Activated naive CD4-positive, alpha-beta T cell treated with anti-CD3 and anti-CD28 coated beads, Interleukin-2, amount 10 ng/mL, durations not matched to agents 5 hours and 36 hours (primary cell): ENCODE measurements around the gene ITIH3. TPM values are rescaled to one million over a fixed set of nuclear protein-coding genes. Genes with fewer than 3 reads are reported as not detected.

ENCODE experiments used
- microRNA-seq: library from miRNA; unstranded; fragments of <30 nt; microRNA quantifications from one replicate; pipeline ENCODE4 v1.2.0, GENCODE V29; 2022; ENCODE audit warnings: borderline microRNAs expressed, borderline replicate concordance
- total RNA-seq, 2 experiments: library from RNA; stranded (reverse); gene quantifications; one replicate each; pipeline ENCODE4 v1.2.3, GENCODE V29; 2021

The ITIH3 gene, protein sequence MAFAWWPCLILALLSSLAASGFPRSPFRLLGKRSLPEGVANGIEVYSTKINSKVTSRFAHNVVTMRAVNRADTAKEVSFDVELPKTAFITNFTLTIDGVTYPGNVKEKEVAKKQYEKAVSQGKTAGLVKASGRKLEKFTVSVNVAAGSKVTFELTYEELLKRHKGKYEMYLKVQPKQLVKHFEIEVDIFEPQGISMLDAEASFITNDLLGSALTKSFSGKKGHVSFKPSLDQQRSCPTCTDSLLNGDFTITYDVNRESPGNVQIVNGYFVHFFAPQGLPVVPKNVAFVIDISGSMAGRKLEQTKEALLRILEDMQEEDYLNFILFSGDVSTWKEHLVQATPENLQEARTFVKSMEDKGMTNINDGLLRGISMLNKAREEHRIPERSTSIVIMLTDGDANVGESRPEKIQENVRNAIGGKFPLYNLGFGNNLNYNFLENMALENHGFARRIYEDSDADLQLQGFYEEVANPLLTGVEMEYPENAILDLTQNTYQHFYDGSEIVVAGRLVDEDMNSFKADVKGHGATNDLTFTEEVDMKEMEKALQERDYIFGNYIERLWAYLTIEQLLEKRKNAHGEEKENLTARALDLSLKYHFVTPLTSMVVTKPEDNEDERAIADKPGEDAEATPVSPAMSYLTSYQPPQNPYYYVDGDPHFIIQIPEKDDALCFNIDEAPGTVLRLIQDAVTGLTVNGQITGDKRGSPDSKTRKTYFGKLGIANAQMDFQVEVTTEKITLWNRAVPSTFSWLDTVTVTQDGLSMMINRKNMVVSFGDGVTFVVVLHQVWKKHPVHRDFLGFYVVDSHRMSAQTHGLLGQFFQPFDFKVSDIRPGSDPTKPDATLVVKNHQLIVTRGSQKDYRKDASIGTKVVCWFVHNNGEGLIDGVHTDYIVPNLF
- total RNA-seq: not detected

DNA sequence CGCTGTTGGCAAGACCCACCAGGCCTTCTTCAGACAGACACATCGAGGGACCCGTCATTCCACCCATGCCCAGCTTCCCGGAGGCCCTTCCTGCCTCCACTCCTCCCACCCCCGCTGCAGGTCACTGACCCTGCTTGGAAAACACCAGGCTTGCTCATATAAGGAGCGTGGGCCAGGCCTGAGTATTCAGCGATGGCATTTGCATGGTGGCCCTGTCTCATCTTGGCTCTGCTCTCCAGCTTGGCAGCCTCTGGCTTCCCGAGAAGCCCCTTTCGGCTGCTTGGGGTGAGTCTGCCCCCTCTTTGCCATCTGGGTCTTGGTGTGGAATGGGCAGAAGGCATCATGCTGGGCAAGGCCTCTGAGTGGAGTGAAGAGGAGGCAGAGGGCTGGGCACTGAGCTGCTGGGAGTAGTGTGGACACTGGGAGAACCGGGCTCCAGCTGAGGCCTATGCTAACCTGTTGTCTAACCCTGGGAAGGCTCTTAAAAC is at the start of gene ITIH3:
TSS of gene ITIH3 (plus strand) at position 185 of the 488 bp plus-strand sequence. CDS start at position 193, 8 bp downstream.

DNA sequence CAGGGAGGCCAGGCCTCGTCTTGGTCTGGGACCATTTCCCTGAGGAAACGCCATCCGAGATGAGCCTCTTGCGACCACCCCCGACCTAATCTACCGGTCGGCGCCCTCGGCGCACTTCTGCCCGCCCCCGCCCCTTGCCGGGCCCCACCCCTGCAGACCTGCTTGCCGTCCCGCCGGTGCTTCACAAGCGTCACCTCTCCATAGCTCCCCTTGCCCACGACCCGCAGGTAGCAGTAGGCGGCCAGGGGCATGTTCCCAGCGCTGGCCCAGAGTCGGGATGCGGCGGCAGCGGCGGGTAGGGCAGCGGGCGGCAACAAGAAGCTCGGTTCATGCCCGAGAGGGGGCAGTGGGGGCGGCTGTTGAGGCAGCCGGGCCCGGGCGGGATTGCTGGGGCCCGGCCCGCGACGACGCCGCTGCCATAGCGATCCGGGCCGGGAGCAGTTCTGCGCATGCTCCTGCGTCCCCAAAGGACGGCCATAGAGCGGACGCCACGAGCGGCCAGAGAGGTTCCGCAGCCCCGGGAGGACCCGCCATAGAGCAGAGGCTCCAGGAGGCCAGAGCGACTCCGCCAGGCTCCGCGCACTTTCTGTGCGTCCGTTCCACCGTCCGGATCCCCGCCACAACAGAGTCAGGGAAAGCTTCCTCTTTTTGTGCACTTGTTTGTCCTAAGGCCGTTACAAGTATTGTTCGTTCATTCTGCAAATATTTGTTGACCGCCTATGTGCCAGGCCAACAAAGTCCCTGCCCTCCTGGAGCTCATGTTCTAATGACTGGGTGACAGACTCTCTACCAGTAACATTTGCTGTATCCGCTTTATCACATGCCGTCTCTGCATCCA is 23.9 kb upstream of the ITIH3 start, which contains the start of gene NEK4:
TSS of gene NEK4 (minus strand) at position 445 of the 838 bp plus-strand sequence. CDS start at position 251, 194 bp downstream.

DNA sequence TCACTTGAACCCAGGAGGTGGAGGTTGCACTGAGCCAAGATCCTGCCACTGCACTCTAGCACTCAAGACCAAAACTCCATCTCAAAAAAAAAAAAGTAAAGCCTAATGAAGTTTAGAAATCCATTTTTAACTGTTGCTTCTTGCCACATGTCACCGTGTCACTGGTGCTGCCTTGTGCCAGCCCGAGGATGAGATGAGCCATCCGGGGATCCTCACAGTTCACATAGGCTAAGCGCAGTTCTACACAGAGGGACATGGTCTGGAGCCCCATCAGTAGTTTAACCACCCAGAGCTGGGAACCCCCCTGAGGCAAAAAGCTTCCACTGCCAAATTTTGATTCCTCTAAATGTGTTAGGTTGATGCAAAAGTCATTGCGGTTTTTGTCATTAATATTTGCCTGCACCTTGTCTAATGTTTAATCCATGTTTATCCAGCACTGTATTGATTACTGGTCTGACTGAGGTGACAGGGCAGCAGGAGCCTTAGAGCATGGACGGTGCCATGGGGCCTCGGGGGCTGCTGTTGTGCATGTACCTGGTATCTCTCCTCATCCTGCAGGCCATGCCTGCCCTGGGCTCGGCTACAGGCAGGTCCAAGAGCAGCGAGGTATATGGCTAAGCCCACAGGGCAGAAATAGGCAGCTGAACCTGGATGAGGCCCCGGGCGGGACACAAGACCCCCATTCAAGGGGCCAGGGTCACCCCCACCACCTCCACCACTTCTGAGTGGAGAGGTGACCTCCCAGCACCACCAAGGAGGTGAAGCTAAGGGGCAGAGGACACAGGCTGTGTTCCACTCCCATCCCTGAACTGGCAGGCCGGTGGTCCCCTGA is 17.3 kb upstream of the ITIH3 start, which contains the start of gene ITIH1:
TSS of gene ITIH1 (plus strand) at position 473 of the 832 bp plus-strand sequence. CDS start at position 490, 17 bp downstream.

DNA sequence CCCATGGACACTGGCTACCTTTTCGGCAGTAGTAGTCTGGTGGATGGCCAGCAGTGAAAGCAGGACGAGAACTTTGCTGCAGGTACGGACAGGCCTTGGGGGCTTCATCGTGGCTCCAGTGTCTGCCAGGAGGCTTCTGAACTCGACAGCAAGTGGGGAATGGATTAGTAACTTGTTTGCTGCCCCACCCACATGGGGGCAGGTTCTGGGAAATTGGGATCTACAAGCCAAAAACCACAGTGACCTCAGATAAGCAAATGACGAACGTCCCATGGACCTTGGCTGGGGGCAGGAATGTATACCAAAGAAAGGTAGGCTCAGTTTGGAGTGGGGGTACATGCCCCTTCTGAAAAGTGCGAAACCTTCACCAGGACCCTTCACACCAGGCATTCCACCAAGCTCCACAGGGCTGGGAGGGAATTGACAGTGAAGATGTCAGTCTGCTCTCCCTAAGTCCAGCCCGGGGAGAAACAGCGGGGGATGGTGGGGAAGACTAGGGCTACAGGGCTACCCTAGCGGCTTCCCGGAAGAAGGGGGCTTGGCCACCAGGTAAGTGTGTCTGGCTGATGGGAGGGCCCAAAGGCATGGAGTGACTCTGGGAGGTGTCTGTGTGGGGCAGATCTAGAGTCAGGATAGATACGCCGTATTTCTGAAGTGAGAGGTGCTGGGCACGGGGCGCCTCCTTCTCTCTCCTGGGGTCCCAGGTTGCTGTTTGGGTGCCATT is 36.1 kb downstream of the ITIH3 start, which contains the start of gene ITIH4:
TSS of gene ITIH4 (minus strand) at position 138 of the 724 bp plus-strand sequence. CDS start at position 108, 30 bp downstream.

DNA sequence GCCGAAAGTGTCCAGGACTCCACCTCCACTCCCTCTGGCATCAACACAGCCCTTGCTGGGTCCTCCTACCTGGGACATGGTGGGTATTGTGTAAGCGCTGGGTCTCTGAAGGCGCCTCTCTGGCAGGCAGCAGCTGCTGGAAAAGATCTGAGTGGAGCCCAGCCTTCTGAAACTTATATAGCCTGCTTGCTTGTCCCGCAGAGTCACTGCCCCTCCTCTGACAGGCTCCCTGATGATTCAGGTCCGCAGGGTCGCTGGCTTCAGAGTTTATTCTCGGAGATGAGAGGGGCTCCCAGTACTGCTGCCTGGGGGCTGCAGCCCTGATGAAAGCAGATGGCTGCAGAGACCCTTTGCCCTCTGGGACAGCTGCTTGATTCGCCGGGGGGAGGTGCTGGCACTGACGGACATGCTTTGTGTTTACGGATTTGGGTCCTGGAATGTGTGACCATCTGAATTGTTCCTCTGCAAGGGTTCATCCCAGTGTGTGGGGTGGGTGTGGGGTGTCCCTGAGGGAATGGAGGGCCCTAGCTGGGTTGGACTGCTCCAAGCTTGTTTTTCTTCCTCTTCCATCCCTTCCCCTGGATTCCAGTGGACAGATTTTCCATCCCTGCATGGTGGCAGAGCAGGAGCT is 40.4 kb downstream of the ITIH3 start, which contains the start of gene MUSTN1:
TSS of gene MUSTN1 (minus strand) at position 149 of the 631 bp plus-strand sequence. CDS start at position 78, 71 bp downstream.

Small RNAs within 50 kb of the gene (microRNA-seq; reads per million reads assigned to microRNA genes)
- gene MIR8064: not detected

Other genes with a start within 250 kb of the ITIH3 start
- gene PBRM1, start 108.9 kb upstream of the ITIH3 start, total RNA-seq: 10 to 100 TPM; 81.3 to 81.5 TPM
- 10 to 100 TPM; 71.3 to 72.0 TPM for gene GNL3, start 108.8 kb upstream of the ITIH3 start, total RNA-seq
- 10 to 100 TPM; 39.6 to 41.7 TPM for gene GLT8D1, start 89.0 kb upstream of the ITIH3 start, total RNA-seq
- 10 to 100 TPM; 92.3 to 98.5 TPM for gene SPCS1, start 88.7 kb upstream of the ITIH3 start, total RNA-seq
- 10 to 100 TPM; 16.5 to 18.7 TPM for gene NEK4, start 23.9 kb upstream of the ITIH3 start, total RNA-seq
- not detected for gene ITIH1, start 17.2 kb upstream of the ITIH3 start, total RNA-seq
- gene ITIH4, start 35.9 kb downstream of the ITIH3 start, total RNA-seq: 10 to 100 TPM; 11.8 to 16.5 TPM
- 1 to 10 TPM; 1.7 to 2.5 TPM for gene MUSTN1, start 40.2 kb downstream of the ITIH3 start, total RNA-seq
- 10 to 100 TPM; 22.4 to 24.8 TPM for gene STIMATE, start 102.8 kb downstream of the ITIH3 start, total RNA-seq